ENCODE data around the gene NCOA3.

NCOA3 gene

GRCh38 chr20:47676912-47677634, 175.4 kb downstream of the NCOA3 start:
- Mint-ChIP-seq H3K27ac (no peak overlapping the region), H3K27me3 (ENCODE audit: low read depth, poor library complexity) (peaks cover 13% of the 10 kb centered on the region), H3K4me1 (no peaks in the 10 kb centered on the region)

GRCh38 chr20:47677635-47678453, 176.2 kb downstream of the NCOA3 start:
- TF ChIP-seq CTCF (IDR thresholded peaks at IDR 0.05): peak; percentile 85
- H3K4me3 Mint-ChIP-seq: no peak overlapping the region
- H3K36me3 Mint-ChIP-seq (ENCODE audit: low read depth): peaks cover 15% of the 10 kb centered on the region
- peaks cover 9% of the 10 kb centered on the region for H3K27me3 Mint-ChIP-seq (ENCODE audit: low read depth, poor library complexity)
- no peaks in the 10 kb centered on the region for H3K9me3 Mint-ChIP-seq
- H3K27ac Mint-ChIP-seq: no peak overlapping the region
- DNase-seq: peak; percentile 78
- no peaks in the 10 kb centered on the region for H3K4me1 Mint-ChIP-seq

More at GRCh38 chr20:47676912-47677634, 175.4 kb downstream of the NCOA3 start:
- Mint-ChIP-seq H3K4me3 (no peak overlapping the region), H3K36me3 (ENCODE audit: low read depth) (peaks cover 21% of the 10 kb centered on the region), H3K9me3 (no peaks in the 10 kb centered on the region)
- no peak for TF ChIP-seq CTCF (IDR thresholded peaks at IDR 0.05)
- DNase-seq: no peak

- no peak overlapping the region for H3K27ac Mint-ChIP-seq
- no peaks in the 10 kb centered on the region for H3K9me3 Mint-ChIP-seq
- H3K27me3 Mint-ChIP-seq (ENCODE audit: low read depth, poor library complexity): peaks cover 9% of the 10 kb centered on the region
- H3K4me1 Mint-ChIP-seq: no peaks in the 10 kb centered on the region
- peaks cover 16% of the 10 kb centered on the region for H3K36me3 Mint-ChIP-seq (ENCODE audit: low read depth)
- DNase-seq: no peak
- no peak overlapping the region for H3K4me3 Mint-ChIP-seq
- TF ChIP-seq CTCF (IDR thresholded peaks at IDR 0.05): no peak
Measured at GRCh38 chr20:47678536-47678935, 176.8 kb downstream of the NCOA3 start.

- no peak for DNase-seq
- Mint-ChIP-seq H3K4me1 (no peaks in the 10 kb centered on the region), H3K9me3 (no peaks in the 10 kb centered on the region), H3K4me3 (no peak overlapping the region), H3K27ac (no peak overlapping the region), H3K27me3 (ENCODE audit: low read depth, poor library complexity) (peaks cover 9% of the 10 kb centered on the region), H3K36me3 (ENCODE audit: low read depth) (peaks cover 21% of the 10 kb centered on the region)
- TF ChIP-seq CTCF (IDR thresholded peaks at IDR 0.05): no peak
Measured at GRCh38 chr20:47679462-47679861, 177.8 kb downstream of the NCOA3 start.

- no peak for DNase-seq
- no peak overlapping the region for H3K4me3 Mint-ChIP-seq
- H3K27ac Mint-ChIP-seq: no peak overlapping the region
- H3K27me3 Mint-ChIP-seq (ENCODE audit: low read depth, poor library complexity): peaks cover 6% of the 10 kb centered on the region
- H3K36me3 Mint-ChIP-seq (ENCODE audit: low read depth): peaks cover 28% of the 10 kb centered on the region
- no peaks in the 10 kb centered on the region for H3K9me3 Mint-ChIP-seq
- TF ChIP-seq CTCF (IDR thresholded peaks at IDR 0.05): no peak
- no peaks in the 10 kb centered on the region for H3K4me1 Mint-ChIP-seq
Measured at GRCh38 chr20:47680804-47681529, 179.3 kb downstream of the NCOA3 start.

Data from nephron progenitor cell (in vitro differentiated cells).